LNCAP (cell line): ENCODE measurements around the gene MCOLN1.

Experiments
- CTCF ChIP-seq: fragments of 450-650 bp; IDR thresholded peaks from 2 replicates; pipeline ENCODE4 v1.5.1; 2017; ENCODE audit warnings: mild to moderate bottlenecking

Gene MCOLN1

GRCh38 chr19:7564866-7565265 lies 42.4 kb downstream of the MCOLN1 start:
- TF ChIP-seq CTCF, result no peak

- TF ChIP-seq CTCF, result no peak
Measured at GRCh38 chr19:7565332-7565731, 42.9 kb downstream of the MCOLN1 start.

- no peak for TF ChIP-seq CTCF
Measured at GRCh38 chr19:7570761-7571160, 48.3 kb downstream of the MCOLN1 start.

- no peak for TF ChIP-seq CTCF
Measured at GRCh38 chr19:7575434-7576040, 53.1 kb downstream of the MCOLN1 start.

GRCh38 chr19:7578127-7578526 lies 55.7 kb downstream of the MCOLN1 start:
- no peak for TF ChIP-seq CTCF

GRCh38 chr19:7579182-7579581 lies 56.8 kb downstream of the MCOLN1 start:
- TF ChIP-seq CTCF, result no peak

- TF ChIP-seq CTCF, result no peak
Measured at GRCh38 chr19:7582446-7582845, 60.0 kb downstream of the MCOLN1 start.
